ENCODE results near the gene WFIKKN2.
"Not testable (repeated sequence)": the region's sequence is repeated elsewhere in the genome, so short reads cannot be mapped to it uniquely, and the experiment has no call there.

WFIKKN2 gene

DNA sequence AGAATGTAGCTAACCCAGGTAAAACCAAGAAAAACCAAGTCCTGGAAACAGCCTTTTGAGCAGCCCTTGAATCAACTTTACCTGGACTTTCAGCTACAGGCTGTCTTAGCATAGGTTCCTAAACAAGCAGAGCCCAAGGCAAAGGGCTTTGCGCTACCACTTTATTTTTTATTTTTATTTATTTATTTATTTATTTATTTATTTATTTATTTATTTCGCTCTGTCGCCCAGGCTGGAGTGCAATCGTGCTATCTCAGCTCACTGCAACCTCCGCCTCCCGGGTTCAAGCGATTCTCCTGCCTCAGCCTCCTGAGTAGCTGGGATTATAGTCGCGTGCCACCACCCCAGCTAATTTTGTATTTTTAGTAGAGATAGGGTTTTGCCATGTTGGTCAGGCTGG, 41.7 kb downstream of the WFIKKN2 start:
- DNase-seq (ENCODE audit: low spot score), result not testable (repeated sequence)

- DNase-seq (ENCODE audit: low spot score), result no peak
Observed at GRCh38 chr17:50877838-50878237, 42.5 kb downstream of the WFIKKN2 start.

DNA sequence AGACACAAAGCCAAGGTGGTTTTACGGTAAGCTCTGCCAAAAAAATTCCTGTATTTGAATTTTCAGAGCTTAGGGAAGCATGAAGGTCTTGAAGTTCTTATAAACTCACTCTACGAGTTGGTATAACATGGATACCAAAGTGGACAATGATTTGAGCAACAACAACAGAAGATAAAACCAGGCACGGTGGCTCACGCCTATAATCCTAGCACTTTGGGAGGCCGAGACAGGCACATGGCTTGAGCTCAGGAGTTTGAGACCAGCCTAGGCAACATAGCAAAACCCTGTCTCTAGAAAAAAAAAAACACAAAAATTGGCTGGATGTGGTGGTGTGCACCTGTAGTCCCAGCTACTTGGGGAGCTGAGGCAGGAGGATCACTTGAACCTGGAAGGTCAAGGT, 43.7 kb downstream of the WFIKKN2 start:
- no peak for DNase-seq (ENCODE audit: low spot score)

DNA sequence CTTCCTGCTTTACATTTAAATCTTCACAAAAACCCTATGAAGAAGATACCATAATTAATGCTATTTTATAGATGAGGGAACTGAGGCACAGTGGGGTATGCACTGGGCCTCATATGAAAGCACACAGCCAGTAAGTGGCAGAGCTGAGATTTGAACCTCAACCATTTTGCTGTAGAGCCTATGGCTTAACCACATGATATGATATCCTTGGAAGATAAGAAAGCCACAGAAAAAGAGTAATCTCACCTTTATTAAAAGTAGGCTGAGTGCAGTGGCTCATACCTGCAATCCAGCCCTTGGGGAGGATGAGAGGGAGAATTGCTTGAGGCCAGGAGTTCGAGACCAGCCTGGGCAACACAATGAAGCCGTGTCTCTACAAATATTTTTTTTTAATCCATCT, 45.8 kb downstream of the WFIKKN2 start:
- no peak for DNase-seq (ENCODE audit: low spot score)

- peak; percentile 61 for DNase-seq (ENCODE audit: low spot score)
Observed at GRCh38 chr17:50882851-50883250, 47.5 kb downstream of the WFIKKN2 start.

DNA sequence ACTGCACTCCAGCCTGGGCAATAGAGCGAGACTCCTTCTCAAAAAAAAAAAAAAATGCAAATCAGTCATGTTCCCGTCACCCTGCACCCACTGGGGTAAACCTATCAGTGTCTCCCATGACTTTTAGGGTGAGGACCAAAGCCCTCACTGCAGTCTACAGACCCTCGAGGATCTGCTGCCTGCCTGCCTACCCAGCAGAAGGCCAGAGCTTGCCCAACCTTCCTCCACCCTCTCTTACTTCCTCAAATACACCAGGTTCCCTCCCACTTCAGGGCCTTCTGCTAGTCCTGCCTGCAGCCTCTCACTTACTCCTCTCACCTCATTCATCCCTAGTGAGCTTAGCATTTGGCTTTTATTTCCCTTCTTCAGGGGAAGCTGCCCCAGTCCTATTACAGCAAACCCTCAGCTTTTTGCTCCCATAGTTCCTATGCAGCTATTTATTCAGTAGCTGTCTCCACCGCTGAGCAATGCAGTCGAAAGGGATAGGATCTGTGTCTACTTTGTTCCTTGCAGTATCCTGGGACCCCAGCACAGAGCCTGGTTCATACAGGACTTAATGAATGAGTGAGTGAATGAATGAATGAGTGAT, 48.6 kb downstream of the WFIKKN2 start:
- DNase-seq (ENCODE audit: low spot score), result no peak

DNA sequence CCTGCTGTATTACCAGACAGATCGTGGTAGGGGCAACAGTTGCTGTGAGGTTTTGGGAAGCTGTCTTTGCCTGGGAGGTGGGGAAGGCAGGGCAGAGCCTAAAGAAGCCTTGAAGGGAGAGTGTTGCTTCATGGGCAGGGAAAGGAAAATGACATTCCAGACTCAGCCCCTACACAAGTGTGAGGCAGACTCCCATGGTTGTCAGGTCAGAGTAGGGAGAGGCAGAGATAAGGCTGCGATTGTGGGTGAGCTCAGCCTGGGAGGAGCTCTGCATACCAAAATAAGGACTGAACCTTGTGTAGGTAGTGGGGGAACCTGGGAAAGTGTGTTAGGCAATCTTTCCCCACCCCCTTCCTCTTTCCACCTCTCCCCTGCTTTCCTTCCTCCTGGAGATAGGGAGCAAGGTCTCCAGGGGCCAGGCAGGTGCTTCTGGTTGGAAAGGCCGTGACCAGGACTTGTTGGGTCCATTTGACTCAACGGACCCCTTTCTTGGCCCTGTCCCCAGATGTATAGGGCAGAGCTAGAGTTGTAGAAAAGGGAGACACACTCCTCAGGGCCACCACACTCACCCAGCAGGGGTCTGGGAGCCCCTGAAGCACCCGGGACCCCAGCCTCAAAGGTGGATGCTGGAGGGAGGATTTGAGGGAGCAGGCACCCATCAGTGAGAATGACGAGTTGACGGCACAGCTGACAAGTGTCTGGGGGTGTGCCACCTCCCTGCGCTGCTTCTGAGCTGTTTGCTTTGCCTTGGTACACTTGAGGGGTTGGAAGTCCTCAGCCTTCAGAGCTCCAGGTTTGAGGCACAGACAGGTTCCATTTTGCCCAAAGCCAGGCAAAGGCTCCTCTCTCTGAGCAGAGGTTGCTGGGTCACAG, 49.3 kb downstream of the WFIKKN2 start:
- no peak for DNase-seq (ENCODE audit: low spot score)

DNA sequence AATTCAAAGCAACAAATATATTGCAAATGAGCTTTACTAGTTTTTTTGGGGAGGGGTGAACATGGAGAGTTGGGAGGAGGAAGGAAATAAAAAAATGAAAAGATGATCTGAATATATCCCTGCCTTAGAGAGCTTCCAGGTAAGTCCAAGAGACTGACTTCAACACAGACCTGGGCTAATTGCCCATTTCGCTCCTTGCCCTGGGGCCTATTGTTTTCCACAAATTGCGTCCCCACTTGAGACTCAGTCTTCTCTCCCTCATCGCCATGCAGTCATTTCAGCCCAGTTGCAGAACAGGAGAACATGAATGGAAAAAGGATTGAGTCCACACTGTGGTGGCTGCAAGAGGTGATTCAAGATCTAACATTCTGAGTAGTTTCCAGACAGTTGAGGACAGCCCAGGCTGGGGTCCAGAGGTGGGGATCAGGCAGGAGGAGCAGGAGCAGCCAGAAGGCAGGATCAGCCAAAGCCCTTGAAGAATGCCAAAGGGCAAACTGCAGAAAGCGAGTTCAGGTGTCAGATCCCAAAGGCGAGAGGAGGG, 52.4 kb downstream of the WFIKKN2 start:
- DNase-seq (ENCODE audit: low spot score), result no peak

- no peak for DNase-seq (ENCODE audit: low spot score)
Observed at GRCh38 chr17:50889528-50890118, 54.2 kb downstream of the WFIKKN2 start.

GRCh38 chr17:50890675-50891516, 55.5 kb downstream of the WFIKKN2 start:
- DNase-seq (ENCODE audit: low spot score), result no peak

GRCh38 chr17:50891577-50891989, 56.2 kb downstream of the WFIKKN2 start:
- DNase-seq (ENCODE audit: low spot score), result no peak

Data from AG08396 (cell line).